Effector memory CD8-positive, alpha-beta T cell (primary cell): Measurements from ENCODE around the gene TMOD2.
A peak's percentile ranks its signal among the peaks of the same experiment; 100 is the strongest.

Experiments used
- ATAC-seq: fragments of 150-1000 bp; cut with Tn5 transposase; replicated peaks from 2 replicates; pipeline ENCODE4 v1.10.0; 2021; ENCODE audit warnings: mild to moderate bottlenecking, moderate library complexity
- DNase-seq, 3 experiments: peaks; one replicate each; pipeline ENCODE4 v3.0.0; 2021
- H3K27ac Mint-ChIP-seq, 2 donors: one replicate each; pipeline ENCODE4 v1.8.0; 2022; ENCODE audit warnings: mild to moderate bottlenecking in 2 of 2, mixed read lengths in 2 of 2, moderate library complexity in 2 of 2
- H3K27me3 Mint-ChIP-seq, 2 donors: one replicate each; pipeline ENCODE4 v1.8.0; 2022; ENCODE audit warnings: mixed read lengths in 2 of 2
- H3K36me3 Mint-ChIP-seq: one replicate; pipeline ENCODE4 v1.8.0; 2022; ENCODE audit warnings: mild to moderate bottlenecking, moderate library complexity, mixed read lengths; ENCODE audit not compliant: insufficient read depth
- H3K4me1 Mint-ChIP-seq, 2 donors: one replicate each; pipeline ENCODE4 v1.8.0; 2022; ENCODE audit warnings: low read depth in 2 of 2, mixed read lengths in 2 of 2
- H3K4me3 Mint-ChIP-seq, 2 donors: one replicate each; pipeline ENCODE4 v1.8.0; 2022; ENCODE audit warnings: mild to moderate bottlenecking in 2 of 2, mixed read lengths in 2 of 2, moderate library complexity in 2 of 2
- H3K9me3 Mint-ChIP-seq, 2 donors: one replicate each; pipeline ENCODE4 v1.8.0; 2022; ENCODE audit warnings: mixed read lengths in 2 of 2

TMOD2 gene

GRCh38 chr15:51793521-51794305 lies 42.3 kb downstream of the TMOD2 start:
- H3K36me3 Mint-ChIP-seq: peaks cover 6% of the 10 kb centered on the region
- no peaks in the 10 kb centered on the region for H3K27me3 Mint-ChIP-seq
- no peak overlapping the region for H3K27ac Mint-ChIP-seq
- no peak overlapping the region for H3K4me3 Mint-ChIP-seq
- DNase-seq (no peak), ATAC-seq (no peak)
- peaks cover 0 to 1% of the 10 kb centered on the region in 2 donors for H3K9me3 Mint-ChIP-seq
- peaks cover 0 to 3% of the 10 kb centered on the region in 2 donors for H3K4me1 Mint-ChIP-seq

DNA sequence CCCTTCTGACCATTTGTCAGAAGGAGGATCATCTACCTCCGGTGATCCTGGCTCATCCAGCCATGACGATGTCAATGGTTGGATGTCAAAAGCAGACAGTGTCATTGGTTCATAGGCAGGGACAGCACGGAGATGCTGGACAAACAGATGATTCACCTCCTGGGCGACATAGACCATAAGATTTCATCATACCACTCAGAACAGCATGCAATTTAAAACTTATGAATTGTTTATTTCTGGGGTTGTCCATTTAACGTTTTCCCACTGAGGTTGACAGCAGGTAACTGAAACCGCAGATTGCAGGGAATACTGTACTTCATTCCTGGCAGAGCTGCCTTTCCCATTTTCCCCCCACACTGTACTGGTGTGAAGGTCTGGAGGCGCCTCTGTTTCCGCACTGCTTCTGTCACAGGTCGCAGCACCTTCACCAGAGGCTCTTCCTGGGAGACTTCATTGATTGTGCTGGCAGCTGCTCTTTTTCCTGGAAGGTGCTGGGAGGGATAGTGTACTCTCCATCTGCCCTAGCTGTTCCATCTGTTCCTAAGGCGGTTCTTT lies 45.5 kb downstream of the TMOD2 start:
- DNase-seq (no peak), ATAC-seq (no peak)
- no peaks in the 10 kb centered on the region for H3K27me3 Mint-ChIP-seq
- H3K36me3 Mint-ChIP-seq: peaks cover 22% of the 10 kb centered on the region
- H3K4me3 Mint-ChIP-seq: no peak overlapping the region
- H3K9me3 Mint-ChIP-seq: peaks cover 0 to 1% of the 10 kb centered on the region in 2 donors
- no peak overlapping the region for H3K27ac Mint-ChIP-seq
- peaks cover 0 to 3% of the 10 kb centered on the region in 2 donors for H3K4me1 Mint-ChIP-seq

GRCh38 chr15:51798281-51798680 lies 46.9 kb downstream of the TMOD2 start:
- H3K27ac Mint-ChIP-seq: no peak overlapping the region
- H3K4me3 Mint-ChIP-seq: no peak overlapping the region
- H3K4me1 Mint-ChIP-seq: no peaks in the 10 kb centered on the region
- peaks cover 25% of the 10 kb centered on the region for H3K36me3 Mint-ChIP-seq
- DNase-seq (no peak), ATAC-seq (no peak)
- no peaks in the 10 kb centered on the region for H3K27me3 Mint-ChIP-seq
- H3K9me3 Mint-ChIP-seq: no peaks in the 10 kb centered on the region

GRCh38 chr15:51799282-51800252 lies 48.2 kb downstream of the TMOD2 start:
- ATAC-seq (no peak), DNase-seq (no peak)
- H3K9me3 Mint-ChIP-seq: no peaks in the 10 kb centered on the region
- H3K27ac Mint-ChIP-seq: no peak overlapping the region
- H3K36me3 Mint-ChIP-seq: peaks cover 29% of the 10 kb centered on the region
- H3K27me3 Mint-ChIP-seq: no peaks in the 10 kb centered on the region
- H3K4me3 Mint-ChIP-seq: no peak overlapping the region
- no peaks in the 10 kb centered on the region for H3K4me1 Mint-ChIP-seq

DNA sequence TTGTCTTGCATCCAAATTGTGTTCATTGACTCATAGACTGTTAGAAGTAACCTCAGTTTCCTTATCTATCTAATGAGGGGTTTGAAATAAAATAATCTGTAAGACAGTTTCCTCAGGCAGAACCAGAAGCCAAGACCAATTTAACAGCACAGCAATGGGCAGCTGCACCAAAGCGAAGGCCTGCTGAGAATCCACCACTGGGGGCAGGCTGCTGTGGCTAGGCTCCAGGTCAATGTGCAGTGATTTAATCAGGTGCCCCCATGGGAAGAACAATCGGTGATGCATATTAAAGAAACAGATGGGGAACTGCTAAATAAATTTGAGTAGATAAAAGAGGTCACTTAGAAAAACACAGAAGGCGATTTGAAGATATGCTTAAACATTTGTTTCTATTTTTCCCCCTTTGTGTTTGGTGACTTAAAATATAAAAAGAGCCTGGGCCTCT lies 50.0 kb downstream of the TMOD2 start:
- H3K4me1 Mint-ChIP-seq: no peaks in the 10 kb centered on the region
- H3K9me3 Mint-ChIP-seq: no peaks in the 10 kb centered on the region
- H3K4me3 Mint-ChIP-seq: no peak overlapping the region
- DNase-seq: no peak
- H3K27me3 Mint-ChIP-seq: no peaks in the 10 kb centered on the region
- H3K27ac Mint-ChIP-seq: no peak overlapping the region
- peaks cover 32% of the 10 kb centered on the region for H3K36me3 Mint-ChIP-seq
- no peak for ATAC-seq

DNA sequence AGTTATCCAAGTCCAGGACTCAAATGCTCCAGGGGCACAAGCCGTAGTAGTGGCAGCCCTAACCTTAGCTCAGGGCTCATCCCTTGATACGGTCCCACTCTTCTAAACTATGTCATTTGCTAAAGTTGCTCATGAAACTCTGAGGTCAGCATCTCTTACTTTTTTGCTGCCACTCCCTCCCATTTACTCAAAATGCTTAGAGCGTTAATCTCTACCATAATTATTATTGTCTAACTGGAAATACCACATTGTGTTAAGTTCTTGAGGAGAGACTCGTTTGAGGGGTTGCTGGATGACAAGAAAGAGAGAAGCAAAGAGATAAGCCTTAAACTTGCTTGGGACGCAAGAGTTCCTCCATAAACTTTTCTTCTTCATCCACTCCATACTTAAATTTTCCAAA lies 51.2 kb downstream of the TMOD2 start:
- Mint-ChIP-seq H3K4me1 (no peaks in the 10 kb centered on the region), H3K27me3 (no peaks in the 10 kb centered on the region), H3K36me3 (peaks cover 41% of the 10 kb centered on the region), H3K4me3 (no peak overlapping the region), H3K9me3 (no peaks in the 10 kb centered on the region), H3K27ac (no peak overlapping the region)
- DNase-seq (no peak), ATAC-seq (no peak)

- no peak for ATAC-seq
- no peak overlapping the region for H3K27ac Mint-ChIP-seq
- H3K9me3 Mint-ChIP-seq: no peaks in the 10 kb centered on the region
- H3K4me3 Mint-ChIP-seq: no peak overlapping the region
- no peaks in the 10 kb centered on the region for H3K27me3 Mint-ChIP-seq
- H3K36me3 Mint-ChIP-seq: peaks cover 32% of the 10 kb centered on the region
- no peaks in the 10 kb centered on the region for H3K4me1 Mint-ChIP-seq
- DNase-seq: no peak
Measured at GRCh38 chr15:51803965-51804364, 52.6 kb downstream of the TMOD2 start.

DNA sequence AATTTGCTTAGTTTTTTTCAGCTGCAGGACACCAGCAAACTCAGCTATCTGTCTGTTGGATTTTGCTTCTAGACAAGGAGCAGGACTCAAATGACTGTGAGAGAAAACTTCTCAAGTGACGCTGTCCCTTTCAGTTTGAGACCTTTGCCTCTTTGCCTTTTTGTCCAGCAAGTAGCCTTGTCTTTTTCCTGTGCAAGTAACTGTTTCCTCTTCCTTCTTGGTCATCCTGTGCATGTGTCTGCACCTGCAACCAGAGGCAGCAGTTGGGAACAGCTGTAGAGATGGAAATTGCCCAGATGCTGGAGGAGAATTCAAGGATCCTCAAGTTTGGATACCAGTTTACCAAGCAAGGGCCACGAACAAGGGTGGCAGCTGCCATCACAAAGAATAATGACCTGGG lies 54.7 kb downstream of the TMOD2 start:
- Mint-ChIP-seq H3K4me1 (no peaks in the 10 kb centered on the region), H3K27ac (no peak overlapping the region), H3K4me3 (no peak overlapping the region), H3K9me3 (no peaks in the 10 kb centered on the region), H3K27me3 (no peaks in the 10 kb centered on the region), H3K36me3 (peaks cover 23% of the 10 kb centered on the region)
- DNase-seq: no peak
- ATAC-seq: no peak

DNA sequence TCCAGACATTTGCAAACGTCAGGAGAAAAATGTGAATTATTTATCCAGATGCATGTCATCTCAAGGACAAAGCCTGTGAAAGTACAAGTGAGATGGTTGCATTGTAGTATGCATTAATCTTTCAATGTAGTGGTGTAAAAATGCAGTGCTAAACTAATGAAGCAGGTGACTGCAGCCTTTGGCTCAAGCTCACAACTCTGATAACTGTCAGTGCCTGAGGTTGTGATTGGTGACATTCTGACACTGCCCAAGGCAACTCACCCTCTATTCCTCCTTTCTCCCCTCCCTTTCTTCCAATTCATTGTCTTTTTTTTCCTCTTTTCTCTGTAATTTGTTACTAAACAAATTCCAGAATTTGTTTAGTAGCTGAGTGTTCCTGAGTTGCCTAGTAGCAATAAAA lies 58.1 kb downstream of the TMOD2 start:
- H3K27me3 Mint-ChIP-seq: no peaks in the 10 kb centered on the region
- H3K36me3 Mint-ChIP-seq: peaks cover 12% of the 10 kb centered on the region
- H3K9me3 Mint-ChIP-seq: no peaks in the 10 kb centered on the region
- no peak for DNase-seq
- H3K4me3 Mint-ChIP-seq: no peak overlapping the region
- no peaks in the 10 kb centered on the region for H3K4me1 Mint-ChIP-seq
- no peak for ATAC-seq
- H3K27ac Mint-ChIP-seq: peak overlapping the region in 1 of 2 donors; percentile 38

- no peak for DNase-seq
- H3K36me3 Mint-ChIP-seq: no peaks in the 10 kb centered on the region
- no peak overlapping the region for H3K27ac Mint-ChIP-seq
- no peaks in the 10 kb centered on the region for H3K27me3 Mint-ChIP-seq
- no peaks in the 10 kb centered on the region for H3K4me1 Mint-ChIP-seq
- ATAC-seq: no peak
- no peaks in the 10 kb centered on the region for H3K9me3 Mint-ChIP-seq
- no peak overlapping the region for H3K4me3 Mint-ChIP-seq
Measured at GRCh38 chr15:51812598-51812997, 61.2 kb downstream of the TMOD2 start.

- no peaks in the 10 kb centered on the region for H3K36me3 Mint-ChIP-seq
- H3K4me1 Mint-ChIP-seq: no peaks in the 10 kb centered on the region
- H3K4me3 Mint-ChIP-seq: no peak overlapping the region
- no peaks in the 10 kb centered on the region for H3K27me3 Mint-ChIP-seq
- no peak for ATAC-seq
- no peak overlapping the region for H3K27ac Mint-ChIP-seq
- H3K9me3 Mint-ChIP-seq: no peaks in the 10 kb centered on the region
- no peak for DNase-seq
Measured at GRCh38 chr15:51814606-51815005, 63.2 kb downstream of the TMOD2 start.

GRCh38 chr15:51816611-51817010 lies 65.2 kb downstream of the TMOD2 start:
- Mint-ChIP-seq H3K4me1 (no peaks in the 10 kb centered on the region), H3K9me3 (peaks cover 0 to 4% of the 10 kb centered on the region in 2 donors), H3K4me3 (no peak overlapping the region), H3K27me3 (no peaks in the 10 kb centered on the region), H3K36me3 (no peaks in the 10 kb centered on the region), H3K27ac (no peak overlapping the region)
- DNase-seq (no peak), ATAC-seq (no peak)

GRCh38 chr15:51818150-51818549 lies 66.8 kb downstream of the TMOD2 start:
- ATAC-seq: no peak
- no peaks in the 10 kb centered on the region for H3K27me3 Mint-ChIP-seq
- H3K36me3 Mint-ChIP-seq: no peaks in the 10 kb centered on the region
- no peaks in the 10 kb centered on the region for H3K4me1 Mint-ChIP-seq
- H3K27ac Mint-ChIP-seq: no peak overlapping the region
- H3K4me3 Mint-ChIP-seq: no peak overlapping the region
- H3K9me3 Mint-ChIP-seq: peaks cover 0 to 4% of the 10 kb centered on the region in 2 donors
- DNase-seq: no peak
